ENCODE results near the gene LRCH1. TPM values are rescaled to one million over a fixed set of nuclear protein-coding genes. Genes with fewer than 3 reads are reported as not detected.

The LRCH1 gene
- total and polyA plus RNA-seq, 2 of the 13 experiments (the other 11 are each of a cell fraction or from before 2014, with no cell fraction given), result 4.1 to 12.6 TPM

DNA sequence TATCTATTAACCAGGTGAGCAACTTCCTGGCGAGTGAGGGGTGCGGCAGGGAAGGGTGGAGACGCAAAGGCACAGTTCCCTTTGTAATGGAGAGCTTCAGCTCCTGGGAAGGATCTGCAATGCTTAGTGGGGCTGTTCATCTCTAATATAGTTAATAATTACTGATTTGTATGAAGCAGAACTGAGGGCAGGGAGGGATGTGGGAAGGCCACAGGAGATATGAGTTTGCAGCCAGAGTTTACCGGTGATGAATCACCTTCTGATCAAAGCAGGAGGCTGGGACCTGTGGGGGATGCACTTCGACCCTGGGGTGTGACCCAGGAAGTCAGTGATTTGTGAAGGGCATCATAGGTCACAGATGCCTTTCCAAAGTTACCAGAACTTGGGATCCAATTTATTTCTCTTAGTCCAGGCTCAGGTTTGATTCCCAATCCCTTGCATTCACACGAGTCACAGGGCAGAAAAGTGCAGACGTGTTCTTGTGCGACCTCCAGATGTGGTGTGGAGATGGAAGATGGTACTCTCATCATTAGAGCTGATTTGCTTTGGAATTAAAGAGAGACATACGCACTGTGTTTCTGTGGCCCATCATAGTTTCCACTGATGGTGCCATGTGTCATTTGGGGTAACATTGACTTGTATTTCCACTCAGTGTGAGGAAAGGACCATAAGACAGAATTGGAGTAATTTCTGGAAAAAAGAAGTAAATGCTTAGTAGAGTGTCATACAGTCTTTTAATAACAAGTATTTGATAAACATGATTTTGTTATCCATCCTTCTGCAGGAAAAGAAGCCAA, 55.0 kb downstream of the LRCH1 start (continued):
- TF ChIP-seq ATRX (CRISPR knock-in tag; IDR thresholded peaks at IDR 0.05; ENCODE audit: borderline replicate concordance), result no peak
- TF ChIP-seq, protein P1, sequence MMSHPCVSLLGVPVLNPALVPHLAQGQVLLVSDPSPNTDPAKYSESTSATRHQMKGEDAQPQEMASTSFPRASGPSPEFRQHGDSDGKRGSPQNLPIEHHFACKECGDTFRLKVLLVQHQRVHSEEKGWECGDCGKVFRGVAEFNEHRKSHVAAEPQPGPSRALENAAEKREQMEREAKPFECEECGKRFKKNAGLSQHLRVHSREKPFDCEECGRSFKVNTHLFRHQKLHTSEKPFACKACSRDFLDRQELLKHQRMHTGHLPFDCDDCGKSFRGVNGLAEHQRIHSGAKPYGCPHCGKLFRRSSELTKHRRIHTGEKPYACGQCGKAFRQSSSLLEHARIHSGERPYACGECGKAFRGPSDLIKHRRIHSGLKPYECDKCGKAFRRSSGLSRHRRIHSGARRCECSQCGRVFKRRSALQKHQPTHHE (CRISPR knock-in tag; IDR thresholded peaks at IDR 0.05; ENCODE audit: borderline replicate concordance), result no peak
- TF ChIP-seq, protein P2, sequence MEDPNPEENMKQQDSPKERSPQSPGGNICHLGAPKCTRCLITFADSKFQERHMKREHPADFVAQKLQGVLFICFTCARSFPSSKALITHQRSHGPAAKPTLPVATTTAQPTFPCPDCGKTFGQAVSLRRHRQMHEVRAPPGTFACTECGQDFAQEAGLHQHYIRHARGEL (CRISPR knock-in tag; IDR thresholded peaks at IDR 0.05), result no peak
- TF ChIP-seq ZNF549 (CRISPR knock-in tag; IDR thresholded peaks at IDR 0.05), result no peak
- TF ChIP-seq ZNF432 (CRISPR knock-in tag; IDR thresholded peaks at IDR 0.05; ENCODE audit: borderline replicate concordance), result no peak
- TF ChIP-seq ZNF367 (CRISPR knock-in tag; IDR thresholded peaks at IDR 0.05; ENCODE audit: borderline replicate concordance), result no peak
- no peak for TF ChIP-seq ZNF558 (CRISPR knock-in tag; IDR thresholded peaks at IDR 0.05; ENCODE audit: borderline replicate concordance)
- TF ChIP-seq HMGA1 (CRISPR knock-in tag; conservative IDR thresholded peaks at IDR 0.05), result no peak
- TF ChIP-seq, protein P3, sequence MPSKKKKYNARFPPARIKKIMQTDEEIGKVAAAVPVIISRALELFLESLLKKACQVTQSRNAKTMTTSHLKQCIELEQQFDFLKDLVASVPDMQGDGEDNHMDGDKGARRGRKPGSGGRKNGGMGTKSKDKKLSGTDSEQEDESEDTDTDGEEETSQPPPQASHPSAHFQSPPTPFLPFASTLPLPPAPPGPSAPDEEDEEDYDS (CRISPR knock-in tag; IDR thresholded peaks at IDR 0.05), result peak; percentile 60; the same call in 1 of the 2 replicates
- no peak for TF ChIP-seq ZNF235 (CRISPR knock-in tag; IDR thresholded peaks at IDR 0.05; ENCODE audit: borderline replicate concordance)
- TF ChIP-seq, protein P4, sequence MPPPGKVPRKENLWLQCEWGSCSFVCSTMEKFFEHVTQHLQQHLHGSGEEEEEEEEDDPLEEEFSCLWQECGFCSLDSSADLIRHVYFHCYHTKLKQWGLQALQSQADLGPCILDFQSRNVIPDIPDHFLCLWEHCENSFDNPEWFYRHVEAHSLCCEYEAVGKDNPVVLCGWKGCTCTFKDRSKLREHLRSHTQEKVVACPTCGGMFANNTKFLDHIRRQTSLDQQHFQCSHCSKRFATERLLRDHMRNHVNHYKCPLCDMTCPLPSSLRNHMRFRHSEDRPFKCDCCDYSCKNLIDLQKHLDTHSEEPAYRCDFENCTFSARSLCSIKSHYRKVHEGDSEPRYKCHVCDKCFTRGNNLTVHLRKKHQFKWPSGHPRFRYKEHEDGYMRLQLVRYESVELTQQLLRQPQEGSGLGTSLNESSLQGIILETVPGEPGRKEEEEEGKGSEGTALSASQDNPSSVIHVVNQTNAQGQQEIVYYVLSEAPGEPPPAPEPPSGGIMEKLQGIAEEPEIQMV (CRISPR knock-in tag; IDR thresholded peaks at IDR 0.05; ENCODE audit: low read depth), result no peak
- TF ChIP-seq RBFOX2 (IDR thresholded peaks at IDR 0.05; ENCODE audit: low read depth, low read length), result no peak
- no peak for TF ChIP-seq GABPA (IDR thresholded peaks at IDR 0.05; ENCODE audit: low read depth, low read length)
- TF ChIP-seq GABPA (CRISPR knock-in tag; IDR thresholded peaks at IDR 0.05; ENCODE audit: low read depth), result peak; percentile 61
- TF ChIP-seq ZBTB8A (CRISPR knock-in tag; IDR thresholded peaks at IDR 0.05; ENCODE audit: borderline replicate concordance, low read depth), result no peak
- no peak for TF ChIP-seq ZNF333 (CRISPR knock-in tag; IDR thresholded peaks at IDR 0.05; ENCODE audit: borderline replicate concordance)
- TF ChIP-seq, protein P5, sequence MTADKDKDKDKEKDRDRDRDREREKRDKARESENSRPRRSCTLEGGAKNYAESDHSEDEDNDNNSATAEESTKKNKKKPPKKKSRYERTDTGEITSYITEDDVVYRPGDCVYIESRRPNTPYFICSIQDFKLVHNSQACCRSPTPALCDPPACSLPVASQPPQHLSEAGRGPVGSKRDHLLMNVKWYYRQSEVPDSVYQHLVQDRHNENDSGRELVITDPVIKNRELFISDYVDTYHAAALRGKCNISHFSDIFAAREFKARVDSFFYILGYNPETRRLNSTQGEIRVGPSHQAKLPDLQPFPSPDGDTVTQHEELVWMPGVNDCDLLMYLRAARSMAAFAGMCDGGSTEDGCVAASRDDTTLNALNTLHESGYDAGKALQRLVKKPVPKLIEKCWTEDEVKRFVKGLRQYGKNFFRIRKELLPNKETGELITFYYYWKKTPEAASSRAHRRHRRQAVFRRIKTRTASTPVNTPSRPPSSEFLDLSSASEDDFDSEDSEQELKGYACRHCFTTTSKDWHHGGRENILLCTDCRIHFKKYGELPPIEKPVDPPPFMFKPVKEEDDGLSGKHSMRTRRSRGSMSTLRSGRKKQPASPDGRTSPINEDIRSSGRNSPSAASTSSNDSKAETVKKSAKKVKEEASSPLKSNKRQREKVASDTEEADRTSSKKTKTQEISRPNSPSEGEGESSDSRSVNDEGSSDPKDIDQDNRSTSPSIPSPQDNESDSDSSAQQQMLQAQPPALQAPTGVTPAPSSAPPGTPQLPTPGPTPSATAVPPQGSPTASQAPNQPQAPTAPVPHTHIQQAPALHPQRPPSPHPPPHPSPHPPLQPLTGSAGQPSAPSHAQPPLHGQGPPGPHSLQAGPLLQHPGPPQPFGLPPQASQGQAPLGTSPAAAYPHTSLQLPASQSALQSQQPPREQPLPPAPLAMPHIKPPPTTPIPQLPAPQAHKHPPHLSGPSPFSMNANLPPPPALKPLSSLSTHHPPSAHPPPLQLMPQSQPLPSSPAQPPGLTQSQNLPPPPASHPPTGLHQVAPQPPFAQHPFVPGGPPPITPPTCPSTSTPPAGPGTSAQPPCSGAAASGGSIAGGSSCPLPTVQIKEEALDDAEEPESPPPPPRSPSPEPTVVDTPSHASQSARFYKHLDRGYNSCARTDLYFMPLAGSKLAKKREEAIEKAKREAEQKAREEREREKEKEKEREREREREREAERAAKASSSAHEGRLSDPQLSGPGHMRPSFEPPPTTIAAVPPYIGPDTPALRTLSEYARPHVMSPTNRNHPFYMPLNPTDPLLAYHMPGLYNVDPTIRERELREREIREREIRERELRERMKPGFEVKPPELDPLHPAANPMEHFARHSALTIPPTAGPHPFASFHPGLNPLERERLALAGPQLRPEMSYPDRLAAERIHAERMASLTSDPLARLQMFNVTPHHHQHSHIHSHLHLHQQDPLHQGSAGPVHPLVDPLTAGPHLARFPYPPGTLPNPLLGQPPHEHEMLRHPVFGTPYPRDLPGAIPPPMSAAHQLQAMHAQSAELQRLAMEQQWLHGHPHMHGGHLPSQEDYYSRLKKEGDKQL (CRISPR knock-in tag; IDR thresholded peaks at IDR 0.05; ENCODE audit: low read depth), result 0 out of 2 replicates have a peak, but pooled peaks have one; percentile 59

Data from HepG2 (cell line).